H1 (cell line): ENCODE results near the gene SLAMF6. TPM values are rescaled to one million over a fixed set of nuclear protein-coding genes. Genes with fewer than 3 reads are reported as not detected.

Source experiments
- CTCF ChIA-PET: fragments of 300-600 bp; sonication (Branson Sonifier 250); formaldehyde crosslinking; loops from one replicate; lab custom pipeline; 2021; ENCODE audit not compliant: partially characterized antibody; lab: Charles Lee
- POLR2A ChIA-PET: fragments of 300-600 bp; sonication (Branson Sonifier 250); formaldehyde crosslinking; loops from one replicate; lab custom pipeline; 2021; ENCODE audit warnings: inconsistent platforms; ENCODE audit not compliant: partially characterized antibody; lab: Charles Lee
- DNase-seq, 2 experiments: peaks; one replicate each; pipeline versions ENCODE4 v3.0.0 to v3.0.0-alpha.2; 2010 to 2022; ENCODE audit warnings: low spot score in 2 of 2, low read depth in 1 of 2, mixed read lengths in 1 of 2
- FAIRE-seq: peaks from 2 replicates; lab custom pipeline; 2011; peaks lifted over from hg19 to GRCh38; lab: Jason Lieb, UNC
- H2AFZ ChIP-seq: 2 replicates; pipeline ENCODE4 v1.8.1; 2012; ENCODE audit warnings: low read length, inconsistent platforms
- H2AK5ac ChIP-seq: 2 replicates; pipeline ENCODE4 v1.6.1; 2013; ENCODE audit warnings: low read depth, low read length
- H2BK120ac ChIP-seq: replicated peaks from 2 replicates; pipeline ENCODE3; 2013; ENCODE audit warnings: low read depth, low read length, inconsistent platforms
- H2BK12ac ChIP-seq: 2 replicates; pipeline ENCODE4 v1.6.1; 2013; ENCODE audit warnings: low read depth, low read length
- H2BK15ac ChIP-seq: 2 replicates; pipeline ENCODE4 v1.6.1; 2013; ENCODE audit warnings: low read length
- H2BK20ac ChIP-seq: 2 replicates; pipeline ENCODE4 v1.6.1; 2013; ENCODE audit warnings: low read length
- H2BK5ac ChIP-seq: 2 replicates; pipeline ENCODE4 v1.6.1; 2013; ENCODE audit warnings: low read depth, low read length
- H3K14ac ChIP-seq: 2 replicates; pipeline ENCODE4 v1.6.1; 2013; ENCODE audit warnings: inconsistent platforms; ENCODE audit not compliant: insufficient read length
- H3K18ac ChIP-seq: 2 replicates; pipeline ENCODE4 v1.6.1; 2013; ENCODE audit warnings: low read length; ENCODE audit errors: extremely low read depth
- H3K23ac ChIP-seq: 2 replicates; pipeline ENCODE4 v1.6.1; 2013; ENCODE audit warnings: inconsistent platforms; ENCODE audit not compliant: insufficient read length
- H3K23me2 ChIP-seq: 2 replicates; pipeline ENCODE4 v1.6.1; 2013; ENCODE audit warnings: low read depth, low read length
- H3K27ac ChIP-seq: 2 replicates; pipeline ENCODE4 v1.6.1; 2011; ENCODE audit warnings: low read depth, low read length, inconsistent platforms
- H3K27me3 ChIP-seq, 4 experiments: replicated peaks in 1 of 4; 1 replicate in 1 of 4; 2 replicates in 3 of 4; pipeline versions ENCODE4 v1.6.1 to v1.8.1; 2011 to 2013; ENCODE audit warnings: low read length in 3 of 4, mild to moderate bottlenecking in 3 of 4, inconsistent platforms in 2 of 4, mixed read lengths in 2 of 4, moderate library complexity in 1 of 4; ENCODE audit not compliant: control insufficient read depth in 3 of 4, insufficient read depth in 3 of 4; ENCODE audit errors: extremely low read depth in 1 of 4
- H3K36me3 ChIP-seq, 4 experiments: 2 replicates each; pipeline versions ENCODE4 v1.6.1 to v1.8.1; 2011 to 2013; ENCODE audit warnings: mild to moderate bottlenecking in 4 of 4, low read length in 3 of 4, moderate library complexity in 2 of 4, control low read depth in 1 of 4, inconsistent platforms in 1 of 4; ENCODE audit not compliant: insufficient read depth in 4 of 4, control insufficient read depth in 2 of 4
- H3K4ac ChIP-seq: replicated peaks from 2 replicates; pipeline ENCODE3; 2013; ENCODE audit warnings: low read length, low read depth, mixed read lengths, inconsistent platforms; ENCODE audit not compliant: insufficient read length
- H3K4me1 ChIP-seq, 4 experiments: replicated peaks in 1 of 4; 1 replicate in 1 of 4; 2 replicates in 3 of 4; pipeline versions ENCODE4 v1.6.1 to v1.8.1; 2011 to 2013; ENCODE audit warnings: low read length in 3 of 4, inconsistent platforms in 2 of 4, mixed read lengths in 1 of 4; ENCODE audit not compliant: insufficient read depth in 4 of 4, control insufficient read depth in 3 of 4
- H3K4me2 ChIP-seq, 2 experiments: 2 replicates each; pipeline versions ENCODE4 v1.6.1 to v1.8.1; 2011 to 2013; ENCODE audit warnings: low read depth in 2 of 2, low read length in 2 of 2, control low read depth in 1 of 2, inconsistent platforms in 1 of 2, mild to moderate bottlenecking in 1 of 2; ENCODE audit not compliant: insufficient read depth in 1 of 2
- H3K4me3 ChIP-seq, 4 experiments: fragments of 200-600, 300-600 bp in 1 of 4; sonication (generic), shearing (Covaris generic), sonication (Bioruptor Twin) in 1 of 4; 2 replicates each; pipeline versions ENCODE4 v1.5.1 to v1.8.1; 2011 to 2016; ENCODE audit warnings: low read length in 4 of 4, low read depth in 3 of 4, control low read depth in 2 of 4, inconsistent platforms in 2 of 4, mild to moderate bottlenecking in 2 of 4, mixed read lengths in 1 of 4, moderate library complexity in 1 of 4; ENCODE audit not compliant: insufficient read depth in 2 of 4; ENCODE audit errors: extremely low read depth in 1 of 4
- H3K56ac ChIP-seq: replicated peaks from 2 replicates; pipeline ENCODE3; 2013; ENCODE audit warnings: low read depth, mild to moderate bottlenecking, mixed read lengths, low read length, inconsistent platforms; ENCODE audit not compliant: insufficient read length
- H3K79me1 ChIP-seq: 2 replicates; pipeline ENCODE4 v1.6.1; 2013; ENCODE audit warnings: low read depth, low read length, control low read depth
- H3K79me2 ChIP-seq, 2 experiments: 2 replicates each; pipeline versions ENCODE4 v1.6.1 to v1.8.1; 2012 to 2013; ENCODE audit warnings: low read length in 2 of 2, mild to moderate bottlenecking in 2 of 2, inconsistent platforms in 1 of 2; ENCODE audit not compliant: insufficient read depth in 2 of 2, control insufficient read depth in 1 of 2
- H3K9ac ChIP-seq, 4 experiments: replicated peaks in 1 of 4; 1 replicate in 1 of 4; 2 replicates in 3 of 4; pipeline versions ENCODE4 v1.6.1 to v1.8.1; 2011 to 2013; ENCODE audit warnings: low read depth in 3 of 4, low read length in 3 of 4, control low read depth in 2 of 4, mild to moderate bottlenecking in 2 of 4, moderate library complexity in 2 of 4, inconsistent platforms in 1 of 4; ENCODE audit errors: extremely low read depth in 1 of 4
- H3K9me3 ChIP-seq, 2 experiments: 2 replicates each; pipeline versions ENCODE4 v1.6.1 to v1.8.1; 2012 to 2013; ENCODE audit warnings: mild to moderate bottlenecking in 2 of 2, moderate library complexity in 2 of 2, control low read depth in 1 of 2, inconsistent platforms in 1 of 2, low read depth in 1 of 2, low read length in 1 of 2, mixed read lengths in 1 of 2; ENCODE audit not compliant: insufficient read depth in 2 of 2
- H4K20me1 ChIP-seq, 2 experiments: replicated peaks in 1 of 2; 2 replicates each; pipeline versions ENCODE3 to v1.8.1; 2011 to 2013; ENCODE audit warnings: inconsistent platforms in 2 of 2, low read length in 2 of 2, mild to moderate bottlenecking in 1 of 2; ENCODE audit not compliant: insufficient read depth in 2 of 2, control insufficient read depth in 1 of 2
- H4K5ac ChIP-seq: 2 replicates; pipeline ENCODE4 v1.6.1; 2013; ENCODE audit warnings: low read length, low read depth, mixed read lengths, inconsistent platforms; ENCODE audit not compliant: insufficient read length
- H4K8ac ChIP-seq: 2 replicates; pipeline ENCODE4 v1.8.0; 2013; ENCODE audit warnings: mild to moderate bottlenecking, moderate library complexity, low read length, inconsistent platforms; ENCODE audit not compliant: insufficient read depth; ENCODE audit errors: extremely low read depth
- H4K91ac ChIP-seq: replicated peaks from 2 replicates; pipeline ENCODE3; 2013; ENCODE audit warnings: low read length, mixed read lengths, inconsistent platforms; ENCODE audit not compliant: insufficient read length
- ATF2 ChIP-seq: IDR thresholded peaks from 2 replicates; pipeline ENCODE4 v1.6.1; 2012; ENCODE audit warnings: low read length, inconsistent platforms
- EGR1 ChIP-seq: IDR thresholded peaks from 2 replicates; pipeline ENCODE4 v1.6.1; 2011; ENCODE audit warnings: low read depth, low read length, borderline replicate concordance
- HDAC6 ChIP-seq: IDR thresholded peaks from one replicate; pipeline ENCODE4 v1.7.1; 2012; ENCODE audit warnings: low read depth, mild to moderate bottlenecking, inconsistent platforms, low read length, moderate library complexity
- RAD21 ChIP-seq, 2 experiments: IDR thresholded peaks in 1 of 2; conservative IDR thresholded peaks in 1 of 2; 2 replicates each; pipeline ENCODE4 v1.6.1; 2011; ENCODE audit warnings: low read depth in 2 of 2, low read length in 2 of 2, improper control_type of control experiment in 1 of 2, inconsistent platforms in 1 of 2, mild to moderate bottlenecking in 1 of 2, moderate library complexity in 1 of 2
- TEAD4 ChIP-seq: IDR thresholded peaks from 2 replicates; pipeline ENCODE4 v1.6.1; 2012; ENCODE audit warnings: low read depth, low read length, inconsistent platforms, mixed read lengths
- WGBS, 2 experiments: shearing (Covaris generic) in 1 of 2; methylation state at CpG; one replicate each; pipeline versions ENCODE4 v1.1.6 to v1.1.7; 2013 to 2015; ENCODE audit warnings: low lambda C conversion rate in 2 of 2, mixed read lengths in 2 of 2, inconsistent platforms in 1 of 2, low coverage in 1 of 2, missing lambda C conversion rate in 1 of 2; ENCODE audit not compliant: insufficient replicate concordance in 2 of 2, insufficient coverage in 1 of 2, insufficient read length in 1 of 2; ENCODE audit errors: extremely low coverage in 1 of 2, missing lambda C conversion rate in 1 of 2; 5-methylcytosine and 5-hydroxymethylcytosine counted together
- polyA plus RNA-seq, 7 experiments: library from polyadenylated mRNA; depleted of rRNA in 3 of 7; stranded (reverse) in 5 of 7; unstranded in 2 of 7; fragments of >200 nt in 5 of 7; fragments of 200-250 nt in 2 of 7; gene quantifications; 1 replicate in 5 of 7; 2 replicates in 1 of 7; 4 replicates in 1 of 7; pipeline versions ENCODE4 v1.2.1 to v1.2.3, GENCODE V29; 2011 to 2013; ENCODE audit warnings: missing spikeins in 2 of 7, mixed read lengths in 2 of 7
- total RNA-seq: library from RNA; stranded (reverse); fragmentation: NEBNext Ultra II Directional; extraction: Animal tissue kit (Norgen Biotek cat#: 25700); gene quantifications from 2 replicates; pipeline ENCODE4 v1.2.1, GENCODE V29; 2021

SLAMF6 gene
- total and polyA plus RNA-seq, 2 of the 8 experiments (the other 6 are each of a cell fraction or from before 2014, with no cell fraction given): not detected

- 79% methylated on average over 1 of the region's 1 CpG; no CpG with 5 or more reads in 1 of the 2 experiments for WGBS, 2 experiments
- no peak overlapping the region for H3K4ac ChIP-seq
- no peak overlapping the region for H3K14ac ChIP-seq
- H3K4me3 ChIP-seq: no peak overlapping the region
- no peak overlapping the region for H4K5ac ChIP-seq
- no peak overlapping the region for H2BK12ac ChIP-seq
- H3K23me2 ChIP-seq: no peaks in the 10 kb centered on the region
- no peaks in the 10 kb centered on the region for H3K4me1 ChIP-seq
- no peak overlapping the region for H2BK5ac ChIP-seq
- no peak overlapping the region for H3K23ac ChIP-seq
- H3K9ac ChIP-seq: no peak overlapping the region
- H3K79me1 ChIP-seq: no peaks in the 10 kb centered on the region
- TF ChIP-seq RAD21 (IDR thresholded peaks at IDR 0.05 in 1 of 2, conservative IDR thresholded peaks at IDR 0.05 in 1 of 2; ENCODE audit: low read depth in 2 of 2, low read length in 2 of 2) (no peak), HDAC6 (no peak), TEAD4 (no peak), ATF2 (no peak), EGR1 (no peak)
- TF ChIP-seq, all 59 proteins: peak for 0
- FAIRE-seq (no peak), DNase-seq (no peak)
- ChIA-PET CTCF (interaction anchor here (0.8 to 1.3 kb wide), 7 partner anchors 9 to 127 kb away, joined by 3 to 4 read pairs (median 3); no protein-coding TSS in a partner anchor), POLR2A (interaction anchor here (1.1 kb wide), 1 partner anchor 175 kb away, joined by 3 read pairs; no protein-coding TSS in a partner anchor)
- H3K4me2 ChIP-seq: no peak overlapping the region
- H4K20me1 ChIP-seq: no peaks in the 10 kb centered on the region
- H3K9me3 ChIP-seq: no peaks in the 10 kb centered on the region
- no peak overlapping the region for H2BK15ac ChIP-seq
- H4K91ac ChIP-seq: no peak overlapping the region
- H2BK120ac ChIP-seq: no peak overlapping the region
- no peak overlapping the region for H2AFZ ChIP-seq
- no peaks in the 10 kb centered on the region for H3K36me3 ChIP-seq
- no peak overlapping the region for H3K27ac ChIP-seq
- H4K8ac ChIP-seq: no peak overlapping the region
- H3K18ac ChIP-seq: no peak overlapping the region
- H2BK20ac ChIP-seq: no peak overlapping the region
- H3K56ac ChIP-seq: no peak overlapping the region
- H3K79me2 ChIP-seq: no peaks in the 10 kb centered on the region
- no peak overlapping the region for H2AK5ac ChIP-seq
- H3K27me3 ChIP-seq: peaks cover 0 to 1% (median 0%) of the 10 kb centered on the region in 4 experiments; a peak in 1 of 7 replicates
These were observed 71.2 kb downstream of the SLAMF6 start for GRCh38 chr1:160451859-160452232.
